Measurements from ENCODE around the gene SMIM7.

DNA sequence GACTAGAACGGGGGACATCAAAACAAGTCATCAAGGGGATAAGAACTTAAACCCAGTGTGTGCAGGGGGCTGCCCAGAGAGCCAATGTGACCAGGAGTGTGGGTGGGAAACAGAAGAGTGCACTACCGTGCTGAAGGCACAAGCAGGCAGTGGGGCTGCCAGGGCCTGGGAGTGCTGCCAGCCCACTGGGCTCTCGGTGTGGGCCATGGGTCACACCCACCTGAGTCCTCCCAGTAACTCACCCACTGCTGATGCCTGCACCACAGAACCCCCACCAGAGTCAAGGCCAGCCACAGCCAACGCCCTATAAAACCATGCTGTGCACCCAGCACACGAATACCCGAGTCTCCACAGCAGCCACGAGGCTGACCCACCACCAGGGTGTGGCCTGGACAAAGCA, 40.5 kb downstream of the SMIM7 start:
- TF ChIP-seq GATA3 (IDR thresholded peaks at IDR 0.05; ENCODE audit: low read depth, low read length) = no peak
- no peak for TF ChIP-seq GATA2 (IDR thresholded peaks at IDR 0.05; ENCODE audit: low read depth, low read length)

Data from SH-SY5Y (cell line).